ENCODE data around the gene TPRA1. TPM values are rescaled to one million over a fixed set of nuclear protein-coding genes. Genes with fewer than 3 reads are reported as not detected.

TPRA1 gene
- total RNA-seq, 1 experiment from 2014 or later: 24.2 TPM

DNA sequence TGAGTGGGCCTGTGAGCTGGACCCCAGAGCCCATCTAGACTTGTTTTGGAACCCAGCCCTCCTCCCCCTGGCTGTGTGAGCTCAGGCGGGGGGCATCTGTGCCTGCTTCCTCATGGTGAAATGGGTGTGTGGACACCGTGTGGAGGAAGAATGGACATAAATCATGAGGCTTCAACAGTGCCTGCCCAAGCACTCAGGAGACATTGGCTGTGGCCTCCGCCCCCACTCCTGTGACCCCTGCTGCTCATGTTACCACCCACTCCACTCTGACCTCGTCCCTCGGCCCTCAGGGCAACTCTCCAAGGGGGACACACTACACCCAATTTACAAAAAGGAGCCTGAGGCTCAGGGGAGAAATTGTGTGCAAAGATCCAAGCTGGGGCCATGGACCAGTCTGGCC, 16.6 kb downstream of the TPRA1 start:
- no peaks in the 10 kb centered on the region for H3K4me1 Mint-ChIP-seq
- ATAC-seq (no peak), DNase-seq (ENCODE audit: low spot score) (no peak)
- ChIA-PET CTCF (interaction anchor here (1.7 to 3.0 kb wide), 3 partner anchors 27 to 249 kb away, joined by 7 to 31 read pairs (median 16); partner anchors contain the start of gene MGLL), POLR2A (no interaction called here)
- H3K9me3 Mint-ChIP-seq: no peaks in the 10 kb centered on the region
- no peak overlapping the region for H3K27ac Mint-ChIP-seq
- H3K4me3 Mint-ChIP-seq: no peak overlapping the region
- H3K27me3 Mint-ChIP-seq (ENCODE audit: low read depth): no peaks in the 10 kb centered on the region; the same call in 1 of the 2 replicates
- peaks cover 7% of the 10 kb centered on the region; the same call in 1 of the 2 replicates for H3K36me3 Mint-ChIP-seq
- TF ChIP-seq STAT6 (CRISPR knock-in tag; conservative IDR thresholded peaks at IDR 0.05; ENCODE audit: low read depth) (no peak), NFYB (CRISPR knock-in tag; conservative IDR thresholded peaks at IDR 0.05; ENCODE audit: low read depth) (no peak), CREM (CRISPR knock-in tag; IDR thresholded peaks at IDR 0.05) (no peak), KAT7 (CRISPR knock-in tag; IDR thresholded peaks at IDR 0.05; ENCODE audit: borderline replicate concordance) (no peak), IRF2 (CRISPR knock-in tag; IDR thresholded peaks at IDR 0.05; ENCODE audit: borderline replicate concordance, low read depth) (no peak), SOX15 (CRISPR knock-in tag; IDR thresholded peaks at IDR 0.05) (no peak), FOXP4 (CRISPR knock-in tag; IDR thresholded peaks at IDR 0.05) (no peak), JAZF1 (CRISPR knock-in tag; IDR thresholded peaks at IDR 0.05) (no peak), ATF1 (CRISPR knock-in tag; IDR thresholded peaks at IDR 0.05) (no peak)
- TF ChIP-seq, protein P1, sequence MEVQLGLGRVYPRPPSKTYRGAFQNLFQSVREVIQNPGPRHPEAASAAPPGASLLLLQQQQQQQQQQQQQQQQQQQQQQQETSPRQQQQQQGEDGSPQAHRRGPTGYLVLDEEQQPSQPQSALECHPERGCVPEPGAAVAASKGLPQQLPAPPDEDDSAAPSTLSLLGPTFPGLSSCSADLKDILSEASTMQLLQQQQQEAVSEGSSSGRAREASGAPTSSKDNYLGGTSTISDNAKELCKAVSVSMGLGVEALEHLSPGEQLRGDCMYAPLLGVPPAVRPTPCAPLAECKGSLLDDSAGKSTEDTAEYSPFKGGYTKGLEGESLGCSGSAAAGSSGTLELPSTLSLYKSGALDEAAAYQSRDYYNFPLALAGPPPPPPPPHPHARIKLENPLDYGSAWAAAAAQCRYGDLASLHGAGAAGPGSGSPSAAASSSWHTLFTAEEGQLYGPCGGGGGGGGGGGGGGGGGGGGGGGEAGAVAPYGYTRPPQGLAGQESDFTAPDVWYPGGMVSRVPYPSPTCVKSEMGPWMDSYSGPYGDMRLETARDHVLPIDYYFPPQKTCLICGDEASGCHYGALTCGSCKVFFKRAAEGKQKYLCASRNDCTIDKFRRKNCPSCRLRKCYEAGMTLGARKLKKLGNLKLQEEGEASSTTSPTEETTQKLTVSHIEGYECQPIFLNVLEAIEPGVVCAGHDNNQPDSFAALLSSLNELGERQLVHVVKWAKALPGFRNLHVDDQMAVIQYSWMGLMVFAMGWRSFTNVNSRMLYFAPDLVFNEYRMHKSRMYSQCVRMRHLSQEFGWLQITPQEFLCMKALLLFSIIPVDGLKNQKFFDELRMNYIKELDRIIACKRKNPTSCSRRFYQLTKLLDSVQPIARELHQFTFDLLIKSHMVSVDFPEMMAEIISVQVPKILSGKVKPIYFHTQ (CRISPR knock-in tag; IDR thresholded peaks at IDR 0.05): no peak
- TF ChIP-seq, protein P2, sequence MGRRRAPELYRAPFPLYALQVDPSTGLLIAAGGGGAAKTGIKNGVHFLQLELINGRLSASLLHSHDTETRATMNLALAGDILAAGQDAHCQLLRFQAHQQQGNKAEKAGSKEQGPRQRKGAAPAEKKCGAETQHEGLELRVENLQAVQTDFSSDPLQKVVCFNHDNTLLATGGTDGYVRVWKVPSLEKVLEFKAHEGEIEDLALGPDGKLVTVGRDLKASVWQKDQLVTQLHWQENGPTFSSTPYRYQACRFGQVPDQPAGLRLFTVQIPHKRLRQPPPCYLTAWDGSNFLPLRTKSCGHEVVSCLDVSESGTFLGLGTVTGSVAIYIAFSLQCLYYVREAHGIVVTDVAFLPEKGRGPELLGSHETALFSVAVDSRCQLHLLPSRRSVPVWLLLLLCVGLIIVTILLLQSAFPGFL (CRISPR knock-in tag; IDR thresholded peaks at IDR 0.05; ENCODE audit: borderline replicate concordance): no peak
- TF ChIP-seq, protein P3, sequence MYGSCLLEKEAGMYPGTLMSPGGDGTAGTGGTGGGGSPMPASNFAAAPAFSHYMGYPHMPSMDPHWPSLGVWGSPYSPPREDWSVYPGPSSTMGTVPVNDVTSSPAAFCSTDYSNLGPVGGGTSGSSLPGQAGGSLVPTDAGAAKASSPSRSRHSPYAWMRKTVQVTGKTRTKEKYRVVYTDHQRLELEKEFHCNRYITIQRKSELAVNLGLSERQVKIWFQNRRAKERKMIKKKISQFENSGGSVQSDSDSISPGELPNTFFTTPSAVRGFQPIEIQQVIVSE (CRISPR knock-in tag; IDR thresholded peaks at IDR 0.05; ENCODE audit: borderline replicate concordance): no peak
- TF ChIP-seq, protein P4, sequence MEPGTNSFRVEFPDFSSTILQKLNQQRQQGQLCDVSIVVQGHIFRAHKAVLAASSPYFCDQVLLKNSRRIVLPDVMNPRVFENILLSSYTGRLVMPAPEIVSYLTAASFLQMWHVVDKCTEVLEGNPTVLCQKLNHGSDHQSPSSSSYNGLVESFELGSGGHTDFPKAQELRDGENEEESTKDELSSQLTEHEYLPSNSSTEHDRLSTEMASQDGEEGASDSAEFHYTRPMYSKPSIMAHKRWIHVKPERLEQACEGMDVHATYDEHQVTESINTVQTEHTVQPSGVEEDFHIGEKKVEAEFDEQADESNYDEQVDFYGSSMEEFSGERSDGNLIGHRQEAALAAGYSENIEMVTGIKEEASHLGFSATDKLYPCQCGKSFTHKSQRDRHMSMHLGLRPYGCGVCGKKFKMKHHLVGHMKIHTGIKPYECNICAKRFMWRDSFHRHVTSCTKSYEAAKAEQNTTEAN (CRISPR knock-in tag; IDR thresholded peaks at IDR 0.05): no peak

DNA sequence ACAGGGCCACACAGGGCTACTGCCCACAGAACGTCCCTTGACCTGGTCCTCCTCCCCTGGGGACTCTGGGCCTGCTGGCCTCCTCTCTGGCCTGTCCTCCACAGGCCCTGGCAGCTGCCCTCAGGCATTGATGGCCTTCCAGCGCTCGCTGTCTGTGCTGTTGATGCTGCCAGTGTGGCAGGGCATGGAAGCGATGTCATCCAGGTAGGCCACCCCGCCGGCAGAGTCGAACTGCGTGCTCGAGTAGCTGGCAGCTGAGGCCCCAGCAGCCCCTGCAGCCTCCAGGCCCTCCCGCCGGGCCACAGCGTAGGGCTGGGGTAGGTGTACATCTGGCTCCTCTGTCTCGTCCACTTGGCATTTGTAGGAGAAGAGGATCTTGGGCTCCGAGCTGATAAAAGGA, 17.1 kb downstream of the TPRA1 start:
- Mint-ChIP-seq H3K4me1 (no peaks in the 10 kb centered on the region), H3K27ac (no peak overlapping the region), H3K4me3 (no peak overlapping the region), H3K36me3 (peaks cover 7% of the 10 kb centered on the region; the same call in 1 of the 2 replicates), H3K27me3 (ENCODE audit: low read depth) (no peaks in the 10 kb centered on the region; the same call in 1 of the 2 replicates), H3K9me3 (no peaks in the 10 kb centered on the region)
- CTCF ChIA-PET: interaction anchor here (3.0 kb wide), 1 partner anchor 26 kb away, joined by 31 read pairs; no protein-coding TSS in a partner anchor
- POLR2A ChIA-PET: no interaction called here
- DNase-seq (ENCODE audit: low spot score) (no peak), ATAC-seq (no peak)
- no peak for TF ChIP-seq ZNF263 (CRISPR knock-in tag; IDR thresholded peaks at IDR 0.05; ENCODE audit: low read depth)
- no peak for TF ChIP-seq NR2C2 (CRISPR knock-in tag; IDR thresholded peaks at IDR 0.05)
- no peak for TF ChIP-seq JAZF1 (CRISPR knock-in tag; IDR thresholded peaks at IDR 0.05)
- TF ChIP-seq ZNF121 (CRISPR knock-in tag; IDR thresholded peaks at IDR 0.05): no peak
- no peak for TF ChIP-seq ZNF396 (CRISPR knock-in tag; IDR thresholded peaks at IDR 0.05; ENCODE audit: borderline replicate concordance)
- no peak for TF ChIP-seq OVOL2 (CRISPR knock-in tag; IDR thresholded peaks at IDR 0.05; ENCODE audit: borderline replicate concordance)
- TF ChIP-seq ZBTB21 (CRISPR knock-in tag; IDR thresholded peaks at IDR 0.05; ENCODE audit: borderline replicate concordance): no peak
- TF ChIP-seq NFE2L1 (CRISPR knock-in tag; IDR thresholded peaks at IDR 0.05): no peak
- no peak for TF ChIP-seq SP1 (CRISPR knock-in tag; conservative IDR thresholded peaks at IDR 0.05)
- no peak for TF ChIP-seq SMAD4 (CRISPR knock-in tag; IDR thresholded peaks at IDR 0.05)
- TF ChIP-seq MXD4 (CRISPR knock-in tag; IDR thresholded peaks at IDR 0.05; ENCODE audit: borderline replicate concordance): no peak
- no peak for TF ChIP-seq ZNF423 (CRISPR knock-in tag; IDR thresholded peaks at IDR 0.05)
- no peak for TF ChIP-seq ATF1 (CRISPR knock-in tag; IDR thresholded peaks at IDR 0.05)
